ENCODE results near the gene KLK11.

DNA sequence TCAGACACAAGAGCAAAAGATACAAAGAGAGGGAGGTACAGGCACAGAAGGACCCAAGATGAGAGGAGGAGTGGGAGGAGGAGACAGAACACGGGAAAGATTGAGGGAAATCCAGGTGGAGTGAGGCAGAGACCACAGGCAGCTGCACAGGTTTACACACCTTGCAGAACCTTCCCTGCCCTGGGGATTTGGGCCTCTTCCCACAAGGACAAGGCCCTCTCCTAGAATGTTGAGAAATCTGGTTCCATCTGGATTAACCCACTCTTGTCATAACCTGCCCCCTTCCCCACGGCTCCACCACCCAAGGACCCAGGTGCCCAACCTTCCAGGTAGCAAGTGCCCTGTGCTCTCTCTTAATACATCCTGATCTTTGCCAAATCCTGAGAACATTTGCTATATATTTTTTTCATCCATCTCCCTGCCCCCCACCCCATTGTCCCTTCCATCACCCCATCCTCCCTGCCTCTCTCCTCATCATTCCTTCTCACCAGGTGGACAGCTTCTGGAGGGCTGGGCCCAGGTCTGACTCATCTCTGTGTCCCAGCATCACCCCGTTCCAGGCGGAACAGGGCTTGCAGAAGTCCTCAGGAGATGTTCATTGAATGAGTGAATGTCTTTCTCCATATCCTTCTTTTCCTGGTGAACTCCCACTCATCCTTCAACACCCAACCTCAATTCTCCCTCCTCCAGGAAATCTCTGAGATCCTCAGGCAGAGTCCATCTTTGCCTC lies 16.2 kb downstream of the KLK11 start:
- TF ChIP-seq, protein P1, sequence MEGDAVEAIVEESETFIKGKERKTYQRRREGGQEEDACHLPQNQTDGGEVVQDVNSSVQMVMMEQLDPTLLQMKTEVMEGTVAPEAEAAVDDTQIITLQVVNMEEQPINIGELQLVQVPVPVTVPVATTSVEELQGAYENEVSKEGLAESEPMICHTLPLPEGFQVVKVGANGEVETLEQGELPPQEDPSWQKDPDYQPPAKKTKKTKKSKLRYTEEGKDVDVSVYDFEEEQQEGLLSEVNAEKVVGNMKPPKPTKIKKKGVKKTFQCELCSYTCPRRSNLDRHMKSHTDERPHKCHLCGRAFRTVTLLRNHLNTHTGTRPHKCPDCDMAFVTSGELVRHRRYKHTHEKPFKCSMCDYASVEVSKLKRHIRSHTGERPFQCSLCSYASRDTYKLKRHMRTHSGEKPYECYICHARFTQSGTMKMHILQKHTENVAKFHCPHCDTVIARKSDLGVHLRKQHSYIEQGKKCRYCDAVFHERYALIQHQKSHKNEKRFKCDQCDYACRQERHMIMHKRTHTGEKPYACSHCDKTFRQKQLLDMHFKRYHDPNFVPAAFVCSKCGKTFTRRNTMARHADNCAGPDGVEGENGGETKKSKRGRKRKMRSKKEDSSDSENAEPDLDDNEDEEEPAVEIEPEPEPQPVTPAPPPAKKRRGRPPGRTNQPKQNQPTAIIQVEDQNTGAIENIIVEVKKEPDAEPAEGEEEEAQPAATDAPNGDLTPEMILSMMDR (IDR thresholded peaks at IDR 0.05) = no peak
- no peak for TF ChIP-seq POLR2A (IDR thresholded peaks at IDR 0.05)
